Measurements from ENCODE around the gene KRT72.

Gene KRT72

DNA sequence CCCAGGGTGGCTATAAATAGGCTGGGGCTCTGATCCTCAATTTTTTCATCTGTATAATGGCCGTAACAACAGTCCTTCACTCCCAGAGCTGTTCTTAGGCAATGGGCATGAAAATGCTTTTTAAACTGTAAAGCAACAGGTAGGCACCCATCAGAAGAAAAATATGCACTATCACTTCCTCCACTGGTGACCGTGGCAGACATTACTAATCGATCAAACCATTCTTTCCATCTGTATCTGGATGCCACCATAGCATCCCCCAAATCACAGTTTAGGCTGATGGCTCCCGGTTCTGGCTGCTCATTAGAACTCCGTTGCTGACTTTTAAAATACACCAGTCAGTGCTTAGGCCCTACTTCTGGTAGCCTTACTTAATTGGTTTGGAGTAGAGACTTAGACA lies 59.6 kb downstream of the KRT72 start:
- DNase-seq (ENCODE audit: low read depth), result no peak

DNA sequence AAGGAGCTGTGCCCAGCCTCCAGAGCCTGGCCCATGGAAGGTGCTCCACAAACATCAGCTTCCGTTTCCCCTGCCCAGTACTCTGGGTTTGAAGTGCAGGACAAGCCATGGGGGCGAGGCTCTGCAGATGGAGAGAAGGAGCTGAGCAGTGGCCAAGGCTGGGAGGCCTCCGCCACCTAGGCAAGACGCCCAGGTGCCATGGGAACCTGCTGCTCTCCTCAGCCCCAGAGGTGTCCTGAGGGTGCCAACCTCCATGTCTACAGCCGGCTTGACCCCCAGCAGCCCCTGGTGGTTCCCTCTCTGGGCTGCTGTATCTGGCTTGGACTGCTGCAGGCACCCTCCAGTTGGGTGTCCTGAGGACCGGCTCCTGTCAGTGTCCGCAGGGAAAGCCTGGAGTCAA lies 60.7 kb downstream of the KRT72 start:
- DNase-seq (ENCODE audit: low read depth), result no peak

DNA sequence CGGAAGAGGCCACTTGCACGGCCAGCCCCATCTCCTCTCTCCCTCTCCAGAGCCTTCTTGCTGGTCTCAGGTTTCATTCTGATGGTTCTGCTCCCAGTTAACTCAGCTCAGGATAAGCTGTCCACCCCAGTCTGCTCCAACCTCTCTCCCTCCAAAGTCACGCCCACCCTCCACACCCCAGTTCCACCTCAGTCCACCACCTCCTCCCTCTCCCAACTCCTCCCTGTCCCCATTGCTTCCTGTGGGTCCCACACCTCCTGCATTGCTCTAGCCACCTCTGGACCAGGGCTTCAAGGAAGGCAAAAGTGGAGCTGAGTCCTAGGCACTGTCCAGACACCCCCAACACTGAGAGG lies 61.5 kb downstream of the KRT72 start:
- DNase-seq (ENCODE audit: low read depth), result no peak

DNA sequence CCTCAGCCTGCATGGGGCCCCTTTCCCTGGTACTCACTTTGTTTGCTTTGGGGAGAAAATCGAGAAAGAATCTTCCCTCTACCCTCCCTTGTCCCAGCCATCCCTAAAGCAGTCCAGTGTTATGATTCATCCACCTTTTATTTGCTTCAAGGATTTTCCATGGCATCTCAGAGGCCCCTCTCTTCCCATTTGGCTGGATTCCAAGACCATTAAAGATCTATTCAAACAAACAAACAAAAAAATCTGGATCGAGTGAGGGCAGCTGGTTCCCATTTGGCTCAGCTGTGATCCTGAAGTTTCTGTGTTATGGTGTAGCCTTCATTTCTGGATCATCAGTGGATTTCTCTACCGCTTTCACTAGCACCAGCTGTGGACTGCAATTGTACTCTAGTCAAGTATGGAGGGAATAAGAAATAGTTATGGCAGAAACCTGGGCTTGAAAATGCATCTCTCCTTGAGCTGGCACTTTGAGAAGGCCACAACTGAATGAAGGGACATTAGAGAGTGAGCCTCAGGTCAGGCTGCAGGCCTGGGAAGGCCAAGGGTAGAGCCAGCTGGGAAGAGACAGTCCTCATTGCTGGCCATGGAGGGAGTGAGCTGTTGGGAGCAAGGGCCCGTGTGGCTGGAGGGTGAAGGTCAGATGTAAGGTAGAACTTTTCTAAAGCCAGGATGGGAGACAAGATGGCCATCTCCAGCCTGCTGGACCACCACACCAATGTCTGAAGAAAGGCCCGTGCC lies 62.0 kb downstream of the KRT72 start:
- peak; percentile 65 for DNase-seq (ENCODE audit: low read depth)

DNA sequence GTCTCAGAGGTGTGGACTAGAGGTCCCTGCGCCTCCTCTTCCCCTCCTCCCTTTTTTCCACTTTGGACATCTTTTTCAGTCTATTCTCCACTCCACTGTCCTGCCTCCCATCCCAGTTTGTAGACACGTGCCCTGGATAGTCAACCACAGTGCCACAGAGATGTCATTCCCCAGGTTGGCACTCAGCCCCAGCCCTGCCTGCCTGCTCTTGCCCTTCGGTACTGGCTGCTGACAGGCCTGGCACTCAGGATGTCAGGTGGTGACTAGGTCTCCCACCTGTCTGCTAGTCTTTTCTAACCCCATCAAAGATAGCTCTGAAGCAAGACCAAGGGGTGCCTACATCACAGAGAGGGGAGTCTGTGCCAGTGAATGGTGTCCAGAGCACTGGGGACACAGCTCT lies 64.2 kb downstream of the KRT72 start:
- DNase-seq (ENCODE audit: low read depth), result no peak
